ENCODE results near the gene PSMC3IP. TPM values are rescaled to one million over a fixed set of nuclear protein-coding genes. Genes with fewer than 3 reads are reported as not detected.

The PSMC3IP gene
- total RNA-seq, 4 donors from 2014 or later: 1.4 to 5.8 (median 4.5) TPM

GRCh38 chr17:42563950-42564349 is 13.6 kb downstream of the PSMC3IP start:
- H3K27me3 ChIP-seq: no peaks in the 10 kb centered on the region
- H3K27ac ChIP-seq: peak overlapping the region; percentile 26 to 58 (median 31)

GRCh38 chr17:42563543-42563942 is 14.0 kb downstream of the PSMC3IP start:
- 6 to 29% methylated on average over 1 of the region's 1 CpG for WGBS, 2 donors
- Histone ChIP-seq H3K36me3 (peaks cover 18% of the 10 kb centered on the region in 2 donors), H3K9me3 (no peaks in the 10 kb centered on the region), H3K4me1 (peaks cover 42 to 43% of the 10 kb centered on the region in 2 donors), H3K27ac (peak overlapping the region; percentile 26 to 69 (median 58)), H3K4me3 (replicated peaks in 1 of 3) (no peak overlapping the region), H3K27me3 (no peaks in the 10 kb centered on the region)
- DNase-seq: peak; percentile 81 to 84
- intact Hi-C loops (cut with DNase I): no loop called here
- peak in 3 of 6 experiments; percentile 17 to 36 (median 33) for TF ChIP-seq CTCF (IDR thresholded peaks at IDR 0.05)
- TF ChIP-seq POLR2A (IDR thresholded peaks at IDR 0.05): no peak

More at GRCh38 chr17:42563950-42564349, 13.6 kb downstream of the PSMC3IP start:
- Histone ChIP-seq H3K4me3 (replicated peaks in 1 of 3) (no peak overlapping the region), H3K4me1 (peaks cover 43 to 46% of the 10 kb centered on the region in 2 donors), H3K9me3 (no peaks in the 10 kb centered on the region), H3K36me3 (peaks cover 22% of the 10 kb centered on the region in 2 donors)
- intact Hi-C loops (cut with DNase I): no loop called here
- TF ChIP-seq POLR2A (IDR thresholded peaks at IDR 0.05) (no peak), CTCF (IDR thresholded peaks at IDR 0.05) (no peak)
- WGBS, 2 donors: 89 to 90% methylated on average over 9 of the region's 9 CpGs
- no peak for DNase-seq

GRCh38 chr17:42563143-42563509 is 14.4 kb downstream of the PSMC3IP start:
- Histone ChIP-seq H3K9me3 (no peaks in the 10 kb centered on the region), H3K36me3 (peaks cover 16 to 17% of the 10 kb centered on the region in 2 donors), H3K27ac (peak overlapping the region in 1 of 3 donors; percentile 69), H3K4me3 (replicated peaks in 1 of 3) (peak overlapping the region in 2 of 3 donors; percentile 78 to 82), H3K27me3 (no peaks in the 10 kb centered on the region), H3K4me1 (peaks cover 38 to 40% of the 10 kb centered on the region in 2 donors)
- 77 to 81% methylated on average over 13 to 14 of the region's 14 CpGs for WGBS, 2 donors
- TF ChIP-seq CTCF (IDR thresholded peaks at IDR 0.05) (no peak), POLR2A (IDR thresholded peaks at IDR 0.05) (no peak)
- intact Hi-C loops (cut with DNase I): no loop called here
- no peak for DNase-seq

GRCh38 chr17:42562388-42563142 is 15.0 kb downstream of the PSMC3IP start:
- no peak for DNase-seq
- Histone ChIP-seq H3K9me3 (no peaks in the 10 kb centered on the region), H3K36me3 (peaks cover 16 to 17% of the 10 kb centered on the region in 2 donors), H3K27ac (peak overlapping the region; percentile 37 to 74 (median 69)), H3K4me1 (peaks cover 32 to 34% of the 10 kb centered on the region in 2 donors), H3K4me3 (replicated peaks in 1 of 3) (peak overlapping the region; percentile 78 to 88 (median 82)), H3K27me3 (no peaks in the 10 kb centered on the region)
- WGBS, 2 donors: 7 to 22% methylated on average over 21 to 24 of the region's 48 CpGs
- intact Hi-C loops (cut with DNase I): no loop called here
- TF ChIP-seq CTCF (IDR thresholded peaks at IDR 0.05) (no peak), POLR2A (IDR thresholded peaks at IDR 0.05) (no peak)

GRCh38 chr17:42561897-42562387 is 15.6 kb downstream of the PSMC3IP start, which contains the start of gene COASY:
COASY (plus strand) TSS chr17:42562148; CDS start chr17:42562623, 475 bp downstream.
- Histone ChIP-seq H3K9me3 (no peaks in the 10 kb centered on the region), H3K4me3 (replicated peaks in 1 of 3) (peak within 1 kb of the TSS; percentile 78 to 88 (median 82)), H3K27me3 (no peaks in the 10 kb centered on the region), H3K4me1 (peaks cover 32 to 34% of the 10 kb centered on the region in 2 donors), H3K36me3 (peaks cover 16 to 17% of the 10 kb centered on the region in 2 donors), H3K27ac (peak within 1 kb of the TSS; percentile 66 to 74 (median 69))
- peak; percentile 95 for DNase-seq
- WGBS, 2 donors: 1% methylated on average over 24 to 25 of the region's 26 CpGs
- intact Hi-C loops (cut with DNase I): no loop called here
- TF ChIP-seq CTCF (IDR thresholded peaks at IDR 0.05): peak in 1 of 6 experiments; percentile 16
- TF ChIP-seq POLR2A (IDR thresholded peaks at IDR 0.05): peak in 1 of 2 donors; percentile 64
